Measurements from ENCODE around the gene MICAL3. TPM values are rescaled to one million over a fixed set of nuclear protein-coding genes. Genes with fewer than 3 reads are reported as not detected.

MICAL3 gene
- polyA plus RNA-seq, 2 of the 4 experiments (the other 2 are of a cell fraction): 20.5 to 30.1 TPM

DNA sequence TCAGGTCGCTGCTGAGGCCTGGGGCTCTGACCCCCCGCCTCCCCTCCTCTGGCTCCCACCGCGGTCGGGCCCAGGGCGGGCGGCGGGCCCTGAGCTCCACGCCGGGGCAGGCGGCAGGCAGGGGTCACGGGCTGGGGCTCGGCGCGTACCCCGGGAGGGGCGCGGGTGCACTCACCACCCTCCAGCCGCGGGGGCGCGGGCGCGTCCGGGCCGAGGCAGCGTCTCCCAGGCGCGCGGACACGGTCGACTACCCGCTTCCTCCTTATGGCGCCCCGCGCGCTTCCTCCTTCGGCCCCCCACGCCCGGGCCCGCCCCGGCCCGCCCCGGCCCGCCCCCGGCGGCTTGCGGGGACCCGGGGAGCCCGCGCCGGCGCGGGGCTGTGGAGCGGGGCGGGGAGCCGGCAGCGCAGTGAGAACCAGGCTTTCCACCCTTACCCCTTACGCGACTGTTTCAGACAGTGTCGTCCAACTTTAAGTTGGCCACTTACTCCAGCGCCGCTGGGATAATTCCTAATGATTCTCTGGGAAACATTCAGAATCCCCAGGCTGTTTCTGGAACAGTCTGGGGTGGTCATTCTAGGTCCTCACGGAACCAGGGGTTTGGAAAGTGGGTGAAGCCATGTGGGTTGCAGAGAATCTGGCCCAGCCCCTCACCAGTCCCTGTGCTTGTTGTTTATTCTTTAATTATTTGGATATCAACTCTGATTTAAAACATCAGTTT, 250.0 kb downstream of the MICAL3 start, which contains the start of gene BID:
BID (minus strand) TSS at position 264 of the 720 bp plus-strand sequence. CDS start 24,353 bp downstream, outside the sequence.
- H3K9me3 ChIP-seq: no peaks in the 10 kb centered on the region
- 0% methylated on average over 1 of the region's 64 CpGs for WGBS (ENCODE audit: missing lambda C conversion rate)
- H3K4me1 ChIP-seq: peaks cover 17% of the 10 kb centered on the region
- TF ChIP-seq POLR2A (IDR thresholded peaks at IDR 0.05; ENCODE audit: low read length): peak; percentile 53; the same call in 1 of the 2 replicates
- TF ChIP-seq MYC (IDR thresholded peaks at IDR 0.05; ENCODE audit: borderline replicate concordance, low read length): peak; percentile 6; the same call in 1 of the 2 replicates
- TF ChIP-seq RARB (CRISPR knock-in tag; IDR thresholded peaks at IDR 0.05): no peak
- ATAC-seq (peak; percentile 59 to 60), DNase-seq (ENCODE audit: low read depth in 1 of 2, low spot score in 1 of 2) (no peak), FAIRE-seq (no peak)
- peak within 1 kb of the TSS; percentile 95 to 98 for H3K27ac ChIP-seq
- H3K4me2 ChIP-seq: peak within 1 kb of the TSS; percentile 93
- peak within 1 kb of the TSS; percentile 98 for H3K4me3 ChIP-seq
- POLR2A ChIA-PET: interaction anchor here (0.6 kb wide), 1 partner anchor 258 kb away, joined by 5 read pairs; no protein-coding TSS in a partner anchor
- CTCF ChIA-PET: interaction anchor here (0.7 to 4.5 kb wide), 3 partner anchors 15 to 124 kb away, joined by 3 to 26 read pairs (median 12); no protein-coding TSS in a partner anchor

DNA sequence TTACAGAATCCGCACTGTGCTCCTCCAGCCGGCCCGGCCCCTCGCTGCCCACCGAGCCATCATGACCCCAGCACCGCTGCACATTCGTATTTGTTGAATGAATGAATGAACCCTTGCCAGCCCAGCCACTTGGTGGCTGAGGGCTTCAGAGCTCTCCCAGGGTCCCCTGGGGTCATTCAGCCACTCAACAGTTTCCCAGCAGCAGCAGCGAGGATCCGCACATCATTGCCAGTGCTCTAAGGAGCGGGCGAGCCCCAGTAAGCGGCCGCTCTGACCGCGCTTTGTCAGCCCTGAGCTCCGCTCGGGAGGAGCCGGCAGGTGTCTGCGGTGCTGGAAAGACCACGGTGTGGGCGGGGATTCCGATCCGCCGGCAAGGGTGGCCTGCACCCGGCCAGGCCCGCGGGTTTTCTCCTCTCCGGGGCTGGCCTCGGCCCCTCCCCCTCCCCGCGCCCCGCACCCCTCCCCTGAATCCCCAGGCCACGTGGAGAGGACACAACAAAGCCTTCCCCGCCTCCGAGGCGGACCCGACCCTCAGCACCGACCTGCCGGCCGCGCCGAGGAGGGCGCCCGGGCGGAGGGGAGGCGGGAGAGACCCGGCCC, 250.7 kb downstream of the MICAL3 start:
- peak overlapping the region; percentile 98 for H3K4me3 ChIP-seq
- TF ChIP-seq, protein P1, sequence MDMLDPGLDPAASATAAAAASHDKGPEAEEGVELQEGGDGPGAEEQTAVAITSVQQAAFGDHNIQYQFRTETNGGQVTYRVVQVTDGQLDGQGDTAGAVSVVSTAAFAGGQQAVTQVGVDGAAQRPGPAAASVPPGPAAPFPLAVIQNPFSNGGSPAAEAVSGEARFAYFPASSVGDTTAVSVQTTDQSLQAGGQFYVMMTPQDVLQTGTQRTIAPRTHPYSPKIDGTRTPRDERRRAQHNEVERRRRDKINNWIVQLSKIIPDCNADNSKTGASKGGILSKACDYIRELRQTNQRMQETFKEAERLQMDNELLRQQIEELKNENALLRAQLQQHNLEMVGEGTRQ (IDR thresholded peaks at IDR 0.05): no peak
- TF ChIP-seq NFE2L2 (conservative IDR thresholded peaks at IDR 0.05; ENCODE audit: low read length) (no peak), ESRRA (IDR thresholded peaks at IDR 0.05; ENCODE audit: borderline replicate concordance, low read length) (no peak), MAZ (IDR thresholded peaks at IDR 0.05; ENCODE audit: borderline replicate concordance, low read depth, low read length) (no peak), MYC (IDR thresholded peaks at IDR 0.05; ENCODE audit: borderline replicate concordance, low read length) (0 out of 2 replicates have a peak, but pooled peaks have one; percentile 14), HDAC2 (IDR thresholded peaks at IDR 0.05) (no peak)
- TF ChIP-seq, protein P2, sequence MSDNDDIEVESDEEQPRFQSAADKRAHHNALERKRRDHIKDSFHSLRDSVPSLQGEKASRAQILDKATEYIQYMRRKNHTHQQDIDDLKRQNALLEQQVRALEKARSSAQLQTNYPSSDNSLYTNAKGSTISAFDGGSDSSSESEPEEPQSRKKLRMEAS (IDR thresholded peaks at IDR 0.05): peak; percentile 61; the same call in 1 of the 2 replicates
- POLR2A ChIA-PET: no interaction called here
- ATAC-seq: peak; percentile 54 to 75
- H3K4me2 ChIP-seq: peak overlapping the region; percentile 93
- WGBS (ENCODE audit: missing lambda C conversion rate): 8% methylated on average over 12 of the region's 47 CpGs
- H3K27ac ChIP-seq: peak overlapping the region; percentile 95 to 98
- no peak for FAIRE-seq
- peaks cover 17% of the 10 kb centered on the region for H3K4me1 ChIP-seq
- CTCF ChIA-PET: interaction anchor here (0.7 to 4.5 kb wide), 3 partner anchors 14 to 31 kb away, joined by 4 to 26 read pairs (median 12); no protein-coding TSS in a partner anchor
- H3K9me3 ChIP-seq: no peaks in the 10 kb centered on the region
- peak; percentile 12 to 33 for DNase-seq (ENCODE audit: low read depth in 1 of 2, low spot score in 1 of 2)

DNA sequence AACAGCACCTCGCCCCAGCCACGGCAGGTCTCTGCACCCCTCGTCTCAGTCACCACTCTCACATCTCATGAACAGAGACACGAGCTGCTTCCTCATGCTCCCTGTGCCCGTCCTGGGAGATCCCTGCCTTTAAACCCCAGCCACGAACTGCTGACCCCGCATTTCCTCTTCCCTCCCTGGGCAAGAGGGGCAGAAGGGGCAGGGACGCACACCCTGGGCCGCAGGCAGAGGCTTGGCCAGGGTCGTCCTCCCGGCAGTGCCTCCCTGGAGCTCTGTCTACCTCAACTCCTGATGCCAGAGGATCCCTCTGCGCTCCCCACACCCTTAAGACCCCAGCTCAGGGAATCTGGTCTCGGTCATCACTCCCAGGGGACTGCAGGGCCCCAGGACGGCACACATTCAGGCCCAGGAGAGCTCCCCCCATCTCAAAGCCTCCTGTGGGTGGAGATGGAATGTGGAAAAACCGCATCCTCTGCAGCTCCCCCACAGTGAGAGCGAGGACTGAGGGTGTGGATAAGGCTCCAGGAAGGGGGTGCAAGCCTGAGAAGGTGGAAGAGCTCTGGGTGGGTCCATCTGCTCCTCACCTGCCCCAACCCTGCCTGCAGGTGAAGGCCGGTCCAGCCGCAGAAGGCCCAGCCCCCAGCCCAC, 251.3 kb downstream of the MICAL3 start:
- CTCF ChIA-PET: interaction anchor here (0.7 to 4.5 kb wide), 6 partner anchors 9 to 31 kb away, joined by 4 to 26 read pairs (median 5); no protein-coding TSS in a partner anchor
- TF ChIP-seq, protein P3, sequence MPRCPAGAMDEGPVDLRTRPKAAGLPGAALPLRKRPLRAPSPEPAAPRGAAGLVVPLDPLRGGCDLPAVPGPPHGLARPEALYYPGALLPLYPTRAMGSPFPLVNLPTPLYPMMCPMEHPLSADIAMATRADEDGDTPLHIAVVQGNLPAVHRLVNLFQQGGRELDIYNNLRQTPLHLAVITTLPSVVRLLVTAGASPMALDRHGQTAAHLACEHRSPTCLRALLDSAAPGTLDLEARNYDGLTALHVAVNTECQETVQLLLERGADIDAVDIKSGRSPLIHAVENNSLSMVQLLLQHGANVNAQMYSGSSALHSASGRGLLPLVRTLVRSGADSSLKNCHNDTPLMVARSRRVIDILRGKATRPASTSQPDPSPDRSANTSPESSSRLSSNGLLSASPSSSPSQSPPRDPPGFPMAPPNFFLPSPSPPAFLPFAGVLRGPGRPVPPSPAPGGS (IDR thresholded peaks at IDR 0.05): no peak
- TF ChIP-seq EHMT2 (IDR thresholded peaks at IDR 0.05; ENCODE audit: low read depth) (no peak), SREBF2 (IDR thresholded peaks at IDR 0.05) (no peak), NFE2L2 (conservative IDR thresholded peaks at IDR 0.05; ENCODE audit: low read length) (no peak), MAFK (IDR thresholded peaks at IDR 0.05; ENCODE audit: partially characterized antibody) (peak; percentile 45)
- TF ChIP-seq, protein P4, sequence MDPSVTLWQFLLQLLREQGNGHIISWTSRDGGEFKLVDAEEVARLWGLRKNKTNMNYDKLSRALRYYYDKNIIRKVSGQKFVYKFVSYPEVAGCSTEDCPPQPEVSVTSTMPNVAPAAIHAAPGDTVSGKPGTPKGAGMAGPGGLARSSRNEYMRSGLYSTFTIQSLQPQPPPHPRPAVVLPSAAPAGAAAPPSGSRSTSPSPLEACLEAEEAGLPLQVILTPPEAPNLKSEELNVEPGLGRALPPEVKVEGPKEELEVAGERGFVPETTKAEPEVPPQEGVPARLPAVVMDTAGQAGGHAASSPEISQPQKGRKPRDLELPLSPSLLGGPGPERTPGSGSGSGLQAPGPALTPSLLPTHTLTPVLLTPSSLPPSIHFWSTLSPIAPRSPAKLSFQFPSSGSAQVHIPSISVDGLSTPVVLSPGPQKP (IDR thresholded peaks at IDR 0.05; ENCODE audit: low read depth, low read length): no peak
- DNase-seq (ENCODE audit: low read depth in 1 of 2, low spot score in 1 of 2) (no peak), ATAC-seq (peak in 1 of 2 experiments; percentile 13; a peak in 3 of 6 replicates), FAIRE-seq (no peak)
- no peaks in the 10 kb centered on the region for H3K9me3 ChIP-seq
- peak overlapping the region; percentile 93 for H3K4me2 ChIP-seq
- H3K4me1 ChIP-seq: peaks cover 17% of the 10 kb centered on the region
- 69% methylated on average over 16 of the region's 18 CpGs for WGBS (ENCODE audit: missing lambda C conversion rate)
- H3K4me3 ChIP-seq: peak overlapping the region; percentile 98
- H3K27ac ChIP-seq: peak overlapping the region; percentile 95 to 98; a peak in 4 of 6 replicates
- POLR2A ChIA-PET: no interaction called here
